ENCODE results near the gene GSDME. TPM values are rescaled to one million over a fixed set of nuclear protein-coding genes. Genes with fewer than 3 reads are reported as not detected.

Gene GSDME
- total and polyA plus RNA-seq, 2 of the 4 experiments (the other 2 are of a cell fraction): 75.2 to 78.7 TPM

GRCh38 chr7:24778543-24779282 is 21.4 kb upstream of the GSDME start:
- Histone ChIP-seq H3K9ac (ENCODE audit: low read depth, low read length) (peak overlapping the region; percentile 53), H2BK5ac (ENCODE audit: low read depth, low read length, poor library complexity, severe bottlenecking) (peak overlapping the region; percentile 86), H4K20me1 (ENCODE audit: insufficient read depth, low read length) (no peaks in the 10 kb centered on the region), H2BK20ac (ENCODE audit: low read depth, low read length) (peak overlapping the region; percentile 90), H4K91ac (ENCODE audit: insufficient read depth, low read depth, low read length) (peak overlapping the region; percentile 69), H3K56ac (ENCODE audit: extremely low read depth, insufficient read depth, low read length) (peak overlapping the region; percentile 52; the same call in 1 of the 2 replicates), H2BK120ac (ENCODE audit: low read depth, low read length) (peak overlapping the region; percentile 88), H3K4ac (ENCODE audit: low read depth, low read length) (peak overlapping the region; percentile 90), H3K9me1 (ENCODE audit: insufficient read depth, low read length) (peaks cover 19% of the 10 kb centered on the region), H3K23ac (ENCODE audit: low read depth, low read length) (peak overlapping the region; percentile 59; the same call in 1 of the 2 replicates), H3K4me2 (ENCODE audit: low read depth, low read length) (peak overlapping the region; percentile 37; the same call in 1 of the 2 replicates), H3K27me3 (ENCODE audit: control insufficient read depth, insufficient read depth, low read length) (no peaks in the 10 kb centered on the region), H2AK9ac (replicated peaks; ENCODE audit: low read depth, low read length, poor library complexity) (peak overlapping the region; percentile 42), H3K36me3 (ENCODE audit: control insufficient read depth, insufficient read depth, low read length) (no peaks in the 10 kb centered on the region), H3K18ac (ENCODE audit: low read depth, low read length) (peak overlapping the region; percentile 65), H2AFZ (replicated peaks; ENCODE audit: low read length, poor library complexity) (peak overlapping the region; percentile 25), H3K79me1 (ENCODE audit: low read depth in 1 of 2, low read length in 2 of 2) (no peaks in the 10 kb centered on the region), H3K4me3 (ENCODE audit: insufficient read depth, low read depth, low read length) (no peak overlapping the region), H4K5ac (ENCODE audit: low read depth, low read length) (peak overlapping the region; percentile 48), H2AK5ac (ENCODE audit: low read depth, low read length) (peak overlapping the region; percentile 6; the same call in 1 of the 2 replicates), H2BK15ac (ENCODE audit: low read depth, low read length) (peak overlapping the region; percentile 77; the same call in 2 of the 3 replicates), H4K8ac (ENCODE audit: low read depth in 2 of 2, low read length in 2 of 2) (peak overlapping the region; percentile 45 to 82; a peak in 3 of 4 replicates), H3K9me3 (ENCODE audit: control insufficient read depth, insufficient read depth, low read length) (no peaks in the 10 kb centered on the region), H3K14ac (replicated peaks; ENCODE audit: low read depth, low read length) (peak overlapping the region; percentile 78), H3K27ac (ENCODE audit: insufficient read depth, low read length) (peak overlapping the region; percentile 69; the same call in 1 of the 2 replicates), H3K4me1 (ENCODE audit: control insufficient read depth, insufficient read depth, low read length) (peaks cover 14% of the 10 kb centered on the region)
- intact Hi-C loops (cut with micrococcal nuclease) (no loop called here), in situ Hi-C loops (cut with MboI; ENCODE audit: low sequenced_read_pairs) (no loop called here), dilution Hi-C loops (cut with HindIII; ENCODE audit: low sequenced_read_pairs, unreplicated experiment) (no loop called here)
- ChIA-PET CTCF (no interaction called here), POLR2A (ENCODE audit: unreplicated experiment) (no interaction called here)
- 83% methylated on average over 2 of the region's 9 CpGs; no CpG with 5 or more reads in 1 of the 2 experiments for WGBS, 2 experiments (ENCODE audit: extremely low coverage in 2 of 2, insufficient read length in 1 of 2)
- no TSS peak for BruUV-seq (replicated peaks)
- peak; percentile 95 for DNase-seq
- ATAC-seq (ENCODE audit: low read depth): peak; percentile 90
- TF ChIP-seq CHD1 (IDR thresholded peaks at IDR 0.05; ENCODE audit: low read depth, low read length) (no peak), NFE2L2 (IDR thresholded peaks at IDR 0.05; ENCODE audit: low read depth, low read length) (0 out of 2 replicates have a peak, but pooled peaks have one; percentile 4), RAD21 (IDR thresholded peaks at IDR 0.05; ENCODE audit: low read length) (no peak), MAZ (IDR thresholded peaks at IDR 0.05; ENCODE audit: borderline replicate concordance, low read depth, low read length) (no peak), USF2 (IDR thresholded peaks at IDR 0.05; ENCODE audit: low read depth, low read length) (peak; percentile 93), FOS (IDR thresholded peaks at IDR 0.05; ENCODE audit: low read depth, low read length) (peak; percentile 68), MXI1 (IDR thresholded peaks at IDR 0.05; ENCODE audit: borderline replicate concordance, low read depth, low read length) (no peak), ELK1 (IDR thresholded peaks at IDR 0.05; ENCODE audit: borderline replicate concordance, low read depth, low read length) (no peak), SMC3 (IDR thresholded peaks at IDR 0.05; ENCODE audit: low read depth, low read length) (no peak), CEBPB (IDR thresholded peaks at IDR 0.05; ENCODE audit: low read depth, low read length) (peak; percentile 97), MAFK (IDR thresholded peaks at IDR 0.05; ENCODE audit: low read depth, low read length) (no peak), RFX5 (IDR thresholded peaks at IDR 0.05; ENCODE audit: low read depth, low read length) (no peak), POLR2A (IDR thresholded peaks at IDR 0.05; ENCODE audit: low read depth, low read length) (peak; percentile 37; the same call in 1 of the 2 replicates), BHLHE40 (IDR thresholded peaks at IDR 0.05; ENCODE audit: low read depth, low read length) (0 out of 2 replicates have a peak, but pooled peaks have one; percentile 11)
